HG02885 (cell line): ENCODE measurements around the gene CDKAL1.
A peak's percentile ranks its signal among the peaks of the same experiment; 100 is the strongest.
"Not testable (repeated sequence)": the region's sequence is repeated elsewhere in the genome, so short reads cannot be mapped to it uniquely, and the experiment has no call there.

ENCODE experiments used
- ATAC-seq: cut with Tn5 transposase; IDR thresholded peaks from one replicate; pipeline ENCODE4 v1.9.1; 2021; ENCODE audit warnings: mild to moderate bottlenecking; ENCODE audit not compliant: unreplicated experiment, poor library complexity

CDKAL1 gene

DNA sequence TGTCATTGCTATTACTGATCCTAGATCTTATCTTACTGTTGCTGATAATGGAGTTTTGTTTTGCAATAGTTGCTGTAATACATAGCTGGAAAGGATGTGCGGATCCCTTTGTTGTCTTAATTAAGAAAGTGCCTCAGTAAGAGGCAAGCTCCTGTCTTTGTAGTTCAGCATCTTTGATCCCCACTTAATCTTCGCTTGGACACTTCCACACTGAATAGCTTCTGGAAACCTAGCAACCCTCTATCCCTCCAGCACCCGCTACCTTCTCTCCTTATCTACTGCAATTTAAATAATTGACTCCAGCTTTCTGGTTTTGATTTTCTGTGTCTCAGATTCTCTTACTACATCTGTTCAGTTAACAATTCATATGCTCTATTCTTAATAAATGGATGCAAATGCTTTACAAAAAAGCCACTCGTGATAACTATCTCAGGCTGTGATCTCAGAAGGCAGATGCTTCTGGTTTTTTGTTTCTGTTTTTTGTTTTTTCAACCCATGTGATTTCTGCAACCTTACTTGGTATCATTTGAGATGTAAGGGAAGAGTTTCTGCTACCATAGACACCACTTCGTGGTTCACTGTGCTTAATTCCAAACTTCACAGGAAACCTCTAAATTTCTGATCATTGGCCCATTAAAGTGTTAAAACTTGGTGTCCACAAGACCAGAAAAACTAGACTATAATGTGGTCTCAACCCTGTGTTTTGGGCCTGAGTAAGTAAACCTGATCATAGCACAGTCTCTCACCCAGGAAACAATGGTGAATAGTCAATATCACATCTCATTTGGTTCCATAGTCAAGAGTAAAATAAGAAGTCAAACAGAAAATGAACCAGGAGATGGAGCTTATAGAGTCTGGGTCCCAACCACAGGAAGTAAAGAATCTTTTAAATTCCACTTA, 707.2 kb downstream of the CDKAL1 start:
- no peak for ATAC-seq

GRCh38 chr6:21244897-21245470, 710.7 kb downstream of the CDKAL1 start:
- no peak for ATAC-seq

DNA sequence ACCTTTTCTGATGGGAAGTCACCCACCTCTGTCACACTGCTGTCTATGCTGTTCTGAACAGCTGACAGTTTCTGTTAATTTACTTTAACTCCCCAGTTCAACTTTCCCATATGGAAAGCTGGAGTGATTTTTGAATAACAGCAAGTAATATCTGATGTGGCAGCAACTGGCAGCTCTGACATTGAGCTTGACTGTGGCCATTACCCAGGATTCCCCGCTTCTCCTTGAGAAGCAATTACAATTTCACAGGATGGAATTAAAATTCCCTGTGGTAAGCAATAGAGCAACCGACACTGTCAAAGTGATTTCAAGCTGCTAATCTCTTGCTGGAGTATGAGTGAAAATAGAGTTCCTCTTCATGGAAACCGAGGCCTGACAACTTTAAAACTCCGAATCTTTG, 711.2 kb downstream of the CDKAL1 start:
- ATAC-seq, result no peak

DNA sequence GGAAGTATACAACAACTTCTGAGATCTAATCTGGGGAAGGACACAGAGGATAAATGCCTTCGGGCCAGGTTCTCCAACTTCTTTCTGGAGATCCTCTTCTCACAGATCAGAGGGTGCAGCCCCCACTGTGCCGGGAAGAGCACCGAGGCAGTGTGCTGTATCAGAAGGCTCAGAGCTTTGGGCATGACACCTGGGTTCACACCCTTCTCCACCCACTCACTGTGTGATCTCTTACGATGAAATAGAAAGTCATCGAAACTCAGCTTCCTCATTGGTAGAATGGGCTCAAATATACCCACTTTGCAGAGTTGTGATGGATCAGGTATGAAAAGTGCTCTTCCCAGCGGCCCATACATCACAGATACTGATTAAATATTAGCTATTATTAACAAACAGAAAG, 711.8 kb downstream of the CDKAL1 start:
- ATAC-seq, result peak; percentile 48

- not testable (repeated sequence) for ATAC-seq
These were observed 720.2 kb downstream of the CDKAL1 start for GRCh38 chr6:21254460-21254859.

GRCh38 chr6:21256197-21256596, 721.9 kb downstream of the CDKAL1 start:
- no peak for ATAC-seq

DNA sequence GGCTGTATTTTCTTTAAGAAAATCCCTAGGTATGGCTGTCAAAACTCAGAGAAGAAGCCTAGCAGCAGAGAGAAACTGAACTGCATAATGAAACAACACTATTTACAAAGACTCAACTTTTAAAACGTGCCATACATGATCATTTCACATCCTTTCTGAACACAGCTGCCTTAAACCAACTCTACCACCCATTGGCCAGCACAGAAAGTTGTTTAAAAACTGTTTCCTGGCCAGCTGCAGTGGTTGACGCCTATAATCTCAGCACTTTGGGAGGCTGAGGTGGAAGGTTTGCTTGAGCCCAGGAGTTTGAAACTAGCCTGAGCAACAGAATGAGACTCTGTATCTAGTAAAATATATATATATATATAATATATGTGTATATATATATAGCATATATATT, 722.9 kb downstream of the CDKAL1 start:
- ATAC-seq, result no peak

GRCh38 chr6:21258665-21259064, 724.4 kb downstream of the CDKAL1 start:
- no peak for ATAC-seq

DNA sequence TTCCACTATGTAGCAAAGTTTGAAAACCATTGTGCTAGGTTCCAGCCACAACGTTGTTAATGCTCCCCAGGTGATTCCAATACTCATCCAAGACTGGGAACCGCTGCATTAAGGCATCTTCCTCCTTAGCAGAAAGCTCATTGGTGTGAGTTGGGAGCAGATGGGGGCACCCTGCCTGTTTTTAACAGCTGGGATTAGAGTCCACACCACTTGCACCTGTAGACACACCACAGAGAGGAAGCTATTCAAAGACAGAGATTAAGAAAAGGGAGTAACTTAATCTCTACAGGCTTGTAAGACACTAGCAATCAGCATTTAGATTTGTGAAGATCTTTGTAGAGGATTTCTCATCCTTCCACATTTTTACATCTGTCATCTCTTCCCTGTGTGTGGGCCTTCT, 725.4 kb downstream of the CDKAL1 start:
- no peak for ATAC-seq

DNA sequence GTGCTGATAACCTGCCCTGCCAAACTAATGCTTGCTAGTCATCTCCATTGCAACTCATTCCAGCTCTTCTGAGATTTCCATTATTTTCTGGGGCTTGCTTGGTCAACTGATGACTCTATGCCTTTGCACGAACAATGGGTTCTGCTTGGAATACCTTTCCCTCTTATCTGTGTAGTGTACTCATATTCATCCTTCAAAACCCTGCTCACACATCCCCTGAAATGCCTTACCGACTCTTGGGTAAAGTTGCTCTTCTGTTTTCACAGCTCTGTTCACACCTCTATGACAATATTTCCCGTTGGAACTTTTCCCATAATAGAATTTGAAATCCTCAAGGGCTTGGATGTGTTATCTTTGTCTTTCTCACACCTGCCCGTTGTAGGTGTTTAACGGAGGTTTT, 728.2 kb downstream of the CDKAL1 start:
- no peak for ATAC-seq

GRCh38 chr6:21263531-21264287, 729.5 kb downstream of the CDKAL1 start:
- peak; percentile 93 for ATAC-seq

DNA sequence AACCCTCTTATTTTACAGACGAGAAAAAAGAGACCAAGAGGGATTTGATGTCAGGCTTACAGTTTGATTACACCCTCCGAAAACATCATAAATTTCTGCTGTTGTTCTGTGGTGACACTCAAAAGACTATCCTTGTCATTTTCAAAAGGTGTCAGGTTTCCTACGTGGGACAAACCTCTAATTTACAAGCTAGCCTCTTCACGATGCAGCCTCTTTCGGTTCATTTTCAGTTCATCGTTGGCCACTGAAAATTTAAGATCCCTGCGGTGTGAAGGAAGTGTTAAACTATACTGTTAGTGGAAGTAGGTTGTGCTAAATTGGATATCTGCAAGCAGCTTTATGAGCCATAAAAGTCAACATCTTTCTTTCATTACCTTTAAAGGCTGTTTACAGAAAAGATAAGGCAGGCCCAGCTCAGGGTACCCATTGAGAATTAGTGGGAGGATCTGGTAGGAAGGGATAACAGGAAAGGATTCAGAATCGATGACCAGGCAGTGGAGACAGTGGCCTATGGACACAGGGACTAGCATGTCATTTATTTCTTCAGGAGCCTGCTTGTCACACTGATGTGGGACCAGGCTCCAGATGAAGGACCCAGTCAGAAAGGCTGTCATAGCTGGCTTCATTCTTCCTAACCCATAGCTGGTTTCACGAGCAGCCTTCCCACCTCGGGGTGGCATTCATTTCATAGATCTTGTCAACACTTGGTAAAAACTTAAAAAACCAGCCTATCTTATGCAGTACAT, 730.2 kb downstream of the CDKAL1 start:
- peak; percentile 28 for ATAC-seq

DNA sequence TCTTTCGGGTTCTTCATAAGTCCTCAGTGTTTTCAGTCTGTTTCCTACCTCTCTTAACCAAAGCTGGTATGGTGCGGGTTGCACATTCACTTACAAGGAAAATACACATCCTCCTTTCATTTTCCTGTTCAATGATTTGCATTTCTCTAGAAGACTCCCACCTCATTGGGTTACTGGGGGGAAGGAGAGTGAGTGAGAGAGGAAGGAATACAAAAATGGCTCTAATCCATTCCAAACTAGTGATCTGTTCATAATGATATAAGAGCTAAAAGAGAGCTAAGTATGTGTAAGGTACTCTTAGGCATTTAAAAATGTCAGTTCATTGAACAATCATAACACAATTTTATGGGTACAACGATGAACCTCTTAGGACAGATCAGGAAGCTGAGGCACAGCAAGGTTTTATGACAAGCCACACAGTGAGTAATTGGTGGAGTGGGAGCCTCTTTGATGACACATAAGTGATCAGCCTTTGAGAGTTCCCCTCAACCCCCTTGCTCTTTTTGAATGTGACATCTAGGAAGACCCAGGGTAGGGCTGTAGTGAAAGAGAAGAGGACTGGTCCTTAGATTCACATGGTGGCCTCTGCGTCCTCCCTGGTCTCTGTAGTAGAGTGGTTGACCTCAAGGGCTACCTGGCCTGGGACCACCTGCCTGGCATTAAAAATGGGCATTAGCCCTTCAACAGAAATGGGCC, 730.9 kb downstream of the CDKAL1 start:
- no peak for ATAC-seq

- ATAC-seq, result no peak
These were observed 731.4 kb downstream of the CDKAL1 start for GRCh38 chr6:21265730-21266044.

DNA sequence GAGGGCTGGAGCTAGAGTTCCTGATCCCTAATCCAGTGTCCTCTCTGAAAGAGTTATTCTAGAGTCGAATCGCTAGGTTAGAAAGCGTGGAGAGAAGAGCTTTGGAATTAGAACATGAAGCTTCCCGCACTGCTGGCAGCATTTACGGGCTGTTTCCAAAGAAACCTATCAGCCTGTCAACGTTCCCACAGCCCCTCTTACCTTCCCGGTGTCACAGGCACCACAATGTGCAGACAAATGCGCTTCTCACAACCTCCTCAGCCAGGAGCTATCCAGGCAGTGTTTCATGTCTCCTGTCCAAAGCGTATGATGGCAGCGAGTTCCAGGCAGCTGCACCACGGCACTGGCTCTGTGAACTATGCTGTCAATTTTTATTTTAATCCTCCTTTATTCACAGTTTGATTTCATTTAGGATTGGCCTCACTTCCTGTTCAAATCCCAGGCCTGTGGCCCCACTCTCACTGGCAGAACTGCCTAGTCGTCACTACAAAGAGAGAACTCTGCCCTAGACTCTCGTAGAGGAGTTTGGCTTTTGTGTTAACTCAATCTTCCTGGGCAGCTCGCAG, 736.5 kb downstream of the CDKAL1 start:
- no peak for ATAC-seq

DNA sequence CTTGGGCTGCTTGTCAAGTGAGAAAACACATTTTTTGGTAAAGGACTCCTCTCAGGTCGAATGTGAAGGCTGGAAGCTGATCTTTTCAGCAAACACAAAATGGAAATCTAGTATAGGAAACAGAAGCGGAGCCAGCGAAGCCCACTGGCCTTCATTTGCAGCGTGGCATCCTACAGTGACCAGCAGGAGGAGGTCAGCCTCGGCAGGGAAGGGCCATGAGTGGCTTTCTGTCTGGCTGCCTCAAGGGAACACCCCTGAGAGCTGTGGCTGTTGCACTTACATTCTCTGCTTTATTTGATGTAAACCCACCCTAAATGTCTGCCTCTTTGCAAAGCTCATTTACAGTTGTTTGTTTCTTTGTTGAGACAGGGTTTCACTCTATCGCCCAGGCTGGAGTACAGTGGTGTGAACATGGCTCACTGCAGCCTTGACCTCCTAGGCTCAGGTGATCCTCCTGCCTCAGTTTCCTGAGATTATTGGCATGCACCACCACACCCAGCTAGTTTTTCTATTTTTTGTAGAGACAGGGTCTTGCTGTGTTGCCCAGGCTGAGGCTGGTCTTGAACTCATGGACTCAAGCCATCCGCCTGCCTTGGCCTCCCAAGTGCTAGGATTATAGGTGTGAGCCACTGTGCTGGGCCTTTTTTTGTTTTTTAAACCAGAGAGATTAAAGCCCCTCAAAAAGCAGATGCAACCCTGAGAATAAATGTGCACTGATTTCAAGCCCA, 737.3 kb downstream of the CDKAL1 start:
- ATAC-seq, result no peak

DNA sequence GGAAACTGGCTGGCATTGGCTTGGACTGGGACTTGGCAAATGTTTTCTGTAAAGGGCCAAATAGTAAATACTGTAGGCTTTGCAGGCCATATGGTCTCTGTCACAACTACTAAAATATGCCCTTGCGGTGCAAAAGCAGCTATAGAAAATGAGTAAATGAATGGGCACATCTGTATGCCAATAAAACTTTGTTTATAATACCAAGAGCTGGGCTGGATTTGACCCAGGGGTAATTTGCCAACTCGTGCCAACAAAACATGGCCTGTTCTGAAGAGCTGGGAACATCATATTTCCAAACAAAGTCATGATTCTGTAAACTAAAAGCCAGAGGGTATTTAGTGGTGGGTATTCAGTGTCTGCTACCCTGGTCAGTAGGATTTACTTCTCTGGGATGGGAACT, 739.2 kb downstream of the CDKAL1 start:
- ATAC-seq, result no peak

DNA sequence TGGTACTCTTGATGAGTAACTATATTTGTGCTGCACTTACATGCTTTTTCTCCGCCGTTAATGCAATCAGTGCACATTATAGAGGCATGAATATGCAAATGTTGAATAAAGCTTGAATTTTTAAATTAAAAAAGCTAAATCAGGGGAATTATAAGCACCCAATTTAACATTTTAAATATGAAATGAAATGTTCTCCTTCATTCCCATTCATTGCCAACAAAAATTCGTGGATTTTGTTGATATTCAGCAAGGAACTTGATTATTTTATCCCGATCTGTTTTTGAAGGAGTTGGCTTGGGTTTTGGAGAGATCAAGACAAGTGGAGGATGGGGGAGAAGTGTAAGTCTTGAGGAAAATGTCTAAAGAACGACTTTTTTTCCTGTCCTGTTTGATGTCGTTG, 740.6 kb downstream of the CDKAL1 start:
- no peak for ATAC-seq
